Neural cell (in vitro differentiated cells): ENCODE data around the gene DNAJA3. TPM values are rescaled to one million over a fixed set of nuclear protein-coding genes. Genes with fewer than 3 reads are reported as not detected.

Experiments
- H2AFZ ChIP-seq: fragments of 200-600, 300-800 bp; sonication (generic), shearing (Covaris generic); 2 replicates; pipeline ENCODE4 v1.6.0; 2014; ENCODE audit warnings: low read depth, mild to moderate bottlenecking, antibody characterized with exemption, low read length, moderate library complexity
- H3F3A ChIP-seq: fragments of 200-600 bp; shearing (Covaris generic); 2 replicates; pipeline ENCODE4 v1.6.1; 2016; ENCODE audit warnings: mild to moderate bottlenecking, moderate library complexity, mixed read lengths, antibody characterized with exemption, low read length; ENCODE audit not compliant: insufficient read depth, poor library complexity, severe bottlenecking
- H3K27ac ChIP-seq: fragments of 200-600, 300-800 bp; sonication (generic), shearing (Covaris generic); 2 replicates; pipeline ENCODE4 v1.5.1; 2014; ENCODE audit warnings: mild to moderate bottlenecking, low read length, moderate library complexity
- H3K27me3 ChIP-seq: fragments of 300-800, 200-600 bp; sonication (generic), shearing (Covaris generic); 2 replicates; pipeline ENCODE4 v1.6.0; 2014; ENCODE audit warnings: mild to moderate bottlenecking, low read depth, low read length, moderate library complexity; ENCODE audit not compliant: insufficient read depth
- H3K36me3 ChIP-seq: fragments of 300-800, 200-600 bp; sonication (generic), shearing (Covaris generic); 2 replicates; pipeline ENCODE4 v1.5.1; 2014; ENCODE audit warnings: mild to moderate bottlenecking, antibody characterized with exemption, low read length, moderate library complexity; ENCODE audit not compliant: insufficient read depth
- H3K4me2 ChIP-seq: fragments of 300-800, 200-600 bp; sonication (generic), shearing (Covaris generic); 2 replicates; pipeline ENCODE4 v1.6.0; 2014; ENCODE audit warnings: mild to moderate bottlenecking, low read length
- H3K4me3 ChIP-seq: fragments of 300-800, 200-600 bp; sonication (generic), shearing (Covaris generic); 2 replicates; pipeline ENCODE4 v1.5.1; 2014; ENCODE audit warnings: mild to moderate bottlenecking, low read length, moderate library complexity
- H3K79me2 ChIP-seq: fragments of 200-600 bp; shearing (Covaris generic); replicated peaks from 2 replicates; pipeline ENCODE4 v1.6.0; 2014; ENCODE audit warnings: mild to moderate bottlenecking, low read length, moderate library complexity; ENCODE audit not compliant: insufficient read depth
- H3K9ac ChIP-seq: fragments of 300-800, 200-600 bp; sonication (generic), shearing (Covaris generic); 2 replicates; pipeline ENCODE4 v1.6.1; 2016; ENCODE audit warnings: mild to moderate bottlenecking, low read length, mixed read lengths
- H3K9me2 ChIP-seq: fragments of 200-600 bp; shearing (Covaris generic); 2 replicates; pipeline ENCODE4 v1.6.1; 2016; ENCODE audit warnings: mild to moderate bottlenecking, low read length, mixed read lengths; ENCODE audit not compliant: insufficient read depth
- H3K9me3 ChIP-seq: fragments of 200-600, 300-800 bp; sonication (generic), shearing (Covaris generic); 2 replicates; pipeline ENCODE4 v1.6.1; 2016; ENCODE audit warnings: mild to moderate bottlenecking, mixed run types, low read length, moderate library complexity, mixed read lengths
- H4K20me1 ChIP-seq: fragments of 200-600 bp; shearing (Covaris generic); 2 replicates; pipeline ENCODE4 v1.6.1; 2016; ENCODE audit warnings: mild to moderate bottlenecking, mixed run types; ENCODE audit not compliant: insufficient read depth
- EP300 ChIP-seq: fragments of 450-650 bp; conservative IDR thresholded peaks from 2 replicates; pipeline ENCODE4 v1.6.1; 2014; ENCODE audit warnings: antibody characterized with exemption, mild to moderate bottlenecking, moderate library complexity; ENCODE audit not compliant: poor library complexity, severe bottlenecking
- EZH2 ChIP-seq: fragments of 200-600, 300-800 bp; shearing (Covaris generic), sonication (generic); IDR thresholded peaks from 2 replicates; pipeline ENCODE4 v1.6.1; 2014; ENCODE audit warnings: antibody characterized with exemption, low read length, borderline replicate concordance, mild to moderate bottlenecking; ENCODE audit not compliant: insufficient read depth, poor library complexity, severe bottlenecking
- MXI1 ChIP-seq: fragments of 450-650 bp; conservative IDR thresholded peaks from 2 replicates; pipeline ENCODE4 v1.6.1; 2014; ENCODE audit warnings: antibody characterized with exemption, mild to moderate bottlenecking; ENCODE audit not compliant: poor library complexity, severe bottlenecking
- POLR2AphosphoS5 ChIP-seq: IDR thresholded peaks from 2 replicates; pipeline ENCODE4 v1.6.1; 2012
- RAD21 ChIP-seq: fragments of 450-650 bp; conservative IDR thresholded peaks from 2 replicates; pipeline ENCODE4 v1.6.1; 2014; ENCODE audit warnings: antibody characterized with exemption, mild to moderate bottlenecking, moderate library complexity
- SMC3 ChIP-seq: fragments of 450-650 bp; conservative IDR thresholded peaks from 2 replicates; pipeline ENCODE4 v1.6.1; 2014; ENCODE audit warnings: antibody characterized with exemption, mild to moderate bottlenecking, moderate library complexity; ENCODE audit not compliant: poor library complexity
- TAF1 ChIP-seq: IDR thresholded peaks from 2 replicates; pipeline ENCODE4 v1.6.1; 2012; ENCODE audit warnings: low read depth
- polyA plus RNA-seq: library from polyadenylated mRNA; depleted of rRNA; stranded (reverse); fragments of >200 nt; gene quantifications from 2 replicates; pipeline ENCODE4 v1.2.3, GENCODE V29; 2014
- TF ChIP-seq, protein P1 (sequence below): fragments of 450-650 bp; IDR thresholded peaks from 2 replicates; pipeline ENCODE4 v1.5.1; 2014; ENCODE audit warnings: antibody characterized with exemption, mild to moderate bottlenecking, moderate library complexity; ENCODE audit not compliant: poor library complexity, severe bottlenecking
- TF ChIP-seq, protein P2 (sequence below): IDR thresholded peaks from 2 replicates; pipeline ENCODE4 v1.6.1; 2012; ENCODE audit warnings: borderline replicate concordance

DNAJA3 gene
- polyA plus RNA-seq, 1 donor from 2014 or later: 44.8 TPM

DNA sequence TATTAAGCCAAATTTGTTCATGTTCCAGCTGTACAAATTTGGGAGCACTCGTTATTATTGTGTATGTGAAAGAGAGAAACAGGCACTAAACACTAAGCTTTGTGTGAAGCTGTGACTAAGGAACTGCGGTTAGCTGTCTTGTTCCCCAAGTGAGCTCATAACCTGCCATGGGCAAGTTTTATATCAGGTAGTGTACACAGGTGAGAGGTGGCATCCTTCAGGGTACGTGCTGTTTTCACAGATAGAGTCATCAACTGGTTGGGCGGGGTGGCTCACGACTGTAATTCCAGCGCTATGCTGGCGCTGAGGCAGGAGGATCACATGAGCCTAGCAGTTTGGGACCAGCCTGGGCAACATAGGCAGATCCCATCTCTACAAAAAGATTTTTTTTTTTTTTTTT, 2.8 kb downstream of the DNAJA3 start:
- Histone ChIP-seq H3K36me3 (no peaks in the 10 kb centered on the region), H3K9ac (no peak overlapping the region), H3K9me2 (no peaks in the 10 kb centered on the region), H3K4me2 (no peak overlapping the region), H3K9me3 (no peaks in the 10 kb centered on the region), H2AFZ (no peak overlapping the region), H3K27me3 (no peaks in the 10 kb centered on the region), H3K27ac (no peak overlapping the region), H4K20me1 (no peaks in the 10 kb centered on the region), H3K79me2 (peaks cover 13% of the 10 kb centered on the region), H3F3A (no peaks in the 10 kb centered on the region), H3K4me3 (no peak overlapping the region)
- no peak for TF ChIP-seq EP300
- TF ChIP-seq SMC3: no peak
- TF ChIP-seq RAD21: no peak
- no peak for TF ChIP-seq TAF1
- no peak for TF ChIP-seq EZH2
- TF ChIP-seq, protein P1, sequence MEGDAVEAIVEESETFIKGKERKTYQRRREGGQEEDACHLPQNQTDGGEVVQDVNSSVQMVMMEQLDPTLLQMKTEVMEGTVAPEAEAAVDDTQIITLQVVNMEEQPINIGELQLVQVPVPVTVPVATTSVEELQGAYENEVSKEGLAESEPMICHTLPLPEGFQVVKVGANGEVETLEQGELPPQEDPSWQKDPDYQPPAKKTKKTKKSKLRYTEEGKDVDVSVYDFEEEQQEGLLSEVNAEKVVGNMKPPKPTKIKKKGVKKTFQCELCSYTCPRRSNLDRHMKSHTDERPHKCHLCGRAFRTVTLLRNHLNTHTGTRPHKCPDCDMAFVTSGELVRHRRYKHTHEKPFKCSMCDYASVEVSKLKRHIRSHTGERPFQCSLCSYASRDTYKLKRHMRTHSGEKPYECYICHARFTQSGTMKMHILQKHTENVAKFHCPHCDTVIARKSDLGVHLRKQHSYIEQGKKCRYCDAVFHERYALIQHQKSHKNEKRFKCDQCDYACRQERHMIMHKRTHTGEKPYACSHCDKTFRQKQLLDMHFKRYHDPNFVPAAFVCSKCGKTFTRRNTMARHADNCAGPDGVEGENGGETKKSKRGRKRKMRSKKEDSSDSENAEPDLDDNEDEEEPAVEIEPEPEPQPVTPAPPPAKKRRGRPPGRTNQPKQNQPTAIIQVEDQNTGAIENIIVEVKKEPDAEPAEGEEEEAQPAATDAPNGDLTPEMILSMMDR: no peak
- TF ChIP-seq POLR2AphosphoS5: no peak
- no peak for TF ChIP-seq MXI1
- TF ChIP-seq, protein P2, sequence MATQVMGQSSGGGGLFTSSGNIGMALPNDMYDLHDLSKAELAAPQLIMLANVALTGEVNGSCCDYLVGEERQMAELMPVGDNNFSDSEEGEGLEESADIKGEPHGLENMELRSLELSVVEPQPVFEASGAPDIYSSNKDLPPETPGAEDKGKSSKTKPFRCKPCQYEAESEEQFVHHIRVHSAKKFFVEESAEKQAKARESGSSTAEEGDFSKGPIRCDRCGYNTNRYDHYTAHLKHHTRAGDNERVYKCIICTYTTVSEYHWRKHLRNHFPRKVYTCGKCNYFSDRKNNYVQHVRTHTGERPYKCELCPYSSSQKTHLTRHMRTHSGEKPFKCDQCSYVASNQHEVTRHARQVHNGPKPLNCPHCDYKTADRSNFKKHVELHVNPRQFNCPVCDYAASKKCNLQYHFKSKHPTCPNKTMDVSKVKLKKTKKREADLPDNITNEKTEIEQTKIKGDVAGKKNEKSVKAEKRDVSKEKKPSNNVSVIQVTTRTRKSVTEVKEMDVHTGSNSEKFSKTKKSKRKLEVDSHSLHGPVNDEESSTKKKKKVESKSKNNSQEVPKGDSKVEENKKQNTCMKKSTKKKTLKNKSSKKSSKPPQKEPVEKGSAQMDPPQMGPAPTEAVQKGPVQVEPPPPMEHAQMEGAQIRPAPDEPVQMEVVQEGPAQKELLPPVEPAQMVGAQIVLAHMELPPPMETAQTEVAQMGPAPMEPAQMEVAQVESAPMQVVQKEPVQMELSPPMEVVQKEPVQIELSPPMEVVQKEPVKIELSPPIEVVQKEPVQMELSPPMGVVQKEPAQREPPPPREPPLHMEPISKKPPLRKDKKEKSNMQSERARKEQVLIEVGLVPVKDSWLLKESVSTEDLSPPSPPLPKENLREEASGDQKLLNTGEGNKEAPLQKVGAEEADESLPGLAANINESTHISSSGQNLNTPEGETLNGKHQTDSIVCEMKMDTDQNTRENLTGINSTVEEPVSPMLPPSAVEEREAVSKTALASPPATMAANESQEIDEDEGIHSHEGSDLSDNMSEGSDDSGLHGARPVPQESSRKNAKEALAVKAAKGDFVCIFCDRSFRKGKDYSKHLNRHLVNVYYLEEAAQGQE: no peak

DNA sequence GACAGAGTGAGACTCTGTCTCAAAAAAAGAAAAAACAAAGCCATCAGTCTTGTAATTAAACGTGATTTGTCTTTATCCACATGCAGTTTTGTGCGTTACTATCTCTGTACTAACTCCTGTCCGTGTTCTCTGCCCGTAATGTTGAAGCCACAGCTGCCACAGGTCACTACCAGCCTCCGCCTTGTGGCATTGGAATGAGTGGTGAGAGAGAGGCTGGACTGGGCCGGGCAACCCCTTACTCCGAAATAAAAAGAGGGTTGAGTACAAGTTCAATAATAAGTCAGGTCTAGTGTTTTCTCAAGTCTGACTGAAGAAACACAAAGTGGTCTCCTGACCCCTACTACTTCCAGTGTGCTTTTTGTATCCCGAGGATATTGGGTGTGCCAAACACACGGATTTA, 5.4 kb downstream of the DNAJA3 start:
- H3K9me3 ChIP-seq: no peaks in the 10 kb centered on the region
- no peaks in the 10 kb centered on the region for H3K27me3 ChIP-seq
- H3K9me2 ChIP-seq: no peaks in the 10 kb centered on the region
- H3K9ac ChIP-seq: no peak overlapping the region
- no peaks in the 10 kb centered on the region for H4K20me1 ChIP-seq
- no peaks in the 10 kb centered on the region for H3K36me3 ChIP-seq
- no peak overlapping the region for H3K27ac ChIP-seq
- H3F3A ChIP-seq: no peaks in the 10 kb centered on the region
- H2AFZ ChIP-seq: no peak overlapping the region
- H3K79me2 ChIP-seq: peaks cover 13% of the 10 kb centered on the region
- no peak overlapping the region for H3K4me3 ChIP-seq
- TF ChIP-seq EP300: no peak
- TF ChIP-seq SMC3: no peak
- TF ChIP-seq MXI1: no peak
- TF ChIP-seq POLR2AphosphoS5: no peak
- no peak for TF ChIP-seq RAD21
- TF ChIP-seq EZH2: no peak
- TF ChIP-seq, protein P2: no peak
- TF ChIP-seq, protein P1: no peak
- TF ChIP-seq TAF1: no peak
- no peak overlapping the region for H3K4me2 ChIP-seq
